GM21423 (cell line): Measurements from ENCODE around the gene CLOCK.

Source experiments
- ATAC-seq: cut with Tn5 transposase; IDR thresholded peaks from one replicate; pipeline ENCODE4 v1.9.1; 2021; ENCODE audit warnings: mild to moderate bottlenecking, moderate library complexity; ENCODE audit not compliant: unreplicated experiment

The CLOCK gene

GRCh38 chr4:55435141-55435841 is 111.4 kb downstream of the CLOCK start:
- ATAC-seq: peak; percentile 78

DNA sequence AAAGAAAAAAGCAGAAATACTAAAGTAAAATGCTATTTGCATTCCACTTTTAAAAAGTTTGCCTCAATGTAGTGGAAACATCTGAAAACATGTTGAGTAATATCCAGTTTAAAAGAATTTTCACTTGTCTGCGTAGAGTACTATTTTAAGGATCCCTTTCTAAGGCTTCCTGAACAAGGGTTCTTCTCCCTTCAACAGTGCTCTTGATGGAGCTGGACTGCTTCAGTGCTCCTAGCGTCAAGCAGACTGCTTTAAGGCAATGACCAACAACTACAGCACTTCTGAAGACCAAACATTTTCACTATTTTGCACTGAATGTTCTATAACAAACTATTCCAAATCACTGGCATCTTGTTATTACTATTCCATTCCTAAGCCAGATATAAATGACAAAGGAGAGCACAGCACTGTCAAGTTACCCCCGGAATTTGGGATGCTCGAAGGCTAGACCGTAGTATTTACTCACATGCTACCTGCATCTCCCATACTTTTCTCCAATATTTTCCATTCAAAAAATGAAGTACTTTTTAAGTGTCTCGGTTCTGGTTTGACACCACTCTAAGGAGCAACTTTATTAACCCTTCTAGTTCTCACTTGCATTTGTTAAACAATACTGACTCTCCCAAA is 114.9 kb downstream of the CLOCK start:
- ATAC-seq: no peak

DNA sequence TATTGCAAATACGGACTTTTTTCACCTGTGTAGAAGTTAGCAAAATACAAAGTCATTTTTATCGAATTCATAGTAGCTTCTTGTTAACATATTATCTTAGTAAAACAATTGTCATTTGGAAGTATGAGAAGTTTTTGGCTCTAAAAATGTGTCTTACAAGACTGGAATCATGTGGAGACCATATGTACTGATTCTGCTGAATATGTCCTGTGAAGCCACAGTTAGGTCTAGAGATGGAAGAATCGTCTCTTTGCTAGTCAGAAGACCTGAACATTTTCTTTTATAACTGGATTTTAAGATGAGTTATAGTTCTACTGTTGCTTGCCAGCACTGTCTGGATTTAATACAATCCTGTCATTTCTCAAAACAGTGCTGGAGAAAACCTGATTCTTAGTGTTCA is 121.9 kb downstream of the CLOCK start:
- no peak for ATAC-seq

DNA sequence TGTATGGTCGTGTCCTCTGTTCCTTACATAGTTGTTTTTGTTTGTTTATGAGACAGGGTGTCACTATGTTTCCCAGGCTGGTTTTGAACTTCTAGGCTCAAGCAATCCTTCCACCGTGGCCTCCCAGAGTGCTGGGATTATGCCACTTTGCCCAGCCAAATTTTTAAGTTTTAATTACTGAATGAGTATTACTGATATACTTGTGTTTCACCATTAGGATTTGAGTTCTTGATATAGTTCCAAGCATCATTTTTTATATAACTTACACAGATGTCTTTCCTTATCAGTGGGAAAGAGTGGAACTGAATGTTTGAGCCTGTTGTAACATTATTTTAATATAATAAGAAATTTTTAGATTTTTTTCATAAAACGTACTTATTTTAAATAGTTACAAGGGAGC is 130.5 kb downstream of the CLOCK start:
- no peak for ATAC-seq

DNA sequence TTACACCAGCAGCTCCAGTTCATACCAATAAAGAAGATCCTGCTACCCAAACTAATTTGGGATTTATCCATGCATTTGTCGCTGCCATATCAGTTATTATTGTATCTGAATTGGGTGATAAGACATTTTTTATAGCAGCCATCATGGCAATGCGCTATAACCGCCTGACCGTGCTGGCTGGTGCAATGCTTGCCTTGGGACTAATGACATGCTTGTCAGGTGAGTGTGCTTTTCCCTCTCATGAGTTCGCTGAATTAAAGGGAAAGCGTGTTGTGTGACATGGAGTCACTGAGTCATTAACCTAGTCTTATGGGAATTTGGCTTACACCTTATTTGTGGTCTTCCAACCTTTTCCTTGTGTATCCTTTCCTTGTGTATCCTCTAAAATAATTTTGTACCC is 135.1 kb downstream of the CLOCK start:
- no peak for ATAC-seq

DNA sequence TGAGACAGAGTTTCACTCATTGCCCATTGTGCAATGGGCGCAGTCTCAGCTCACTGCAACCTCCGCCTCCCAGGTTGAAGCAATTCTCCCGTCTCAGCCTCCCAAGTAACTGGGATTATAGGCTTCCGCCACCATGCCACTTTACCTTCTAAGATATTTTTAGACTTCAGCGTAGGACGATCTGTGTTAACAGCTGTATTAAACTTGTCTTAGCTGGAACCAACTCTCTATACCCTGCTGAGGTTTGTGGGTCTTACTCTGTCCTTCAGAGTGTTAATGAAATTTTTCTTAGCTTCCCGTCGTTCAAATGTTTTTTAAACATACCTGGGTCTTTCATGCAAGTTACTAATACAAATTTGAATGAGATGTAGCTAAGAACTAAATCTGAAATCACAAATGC is 136.3 kb downstream of the CLOCK start:
- ATAC-seq: no peak

- ATAC-seq: peak; percentile 86
Measured at GRCh38 chr4:55409468-55410171, 137.1 kb downstream of the CLOCK start.

DNA sequence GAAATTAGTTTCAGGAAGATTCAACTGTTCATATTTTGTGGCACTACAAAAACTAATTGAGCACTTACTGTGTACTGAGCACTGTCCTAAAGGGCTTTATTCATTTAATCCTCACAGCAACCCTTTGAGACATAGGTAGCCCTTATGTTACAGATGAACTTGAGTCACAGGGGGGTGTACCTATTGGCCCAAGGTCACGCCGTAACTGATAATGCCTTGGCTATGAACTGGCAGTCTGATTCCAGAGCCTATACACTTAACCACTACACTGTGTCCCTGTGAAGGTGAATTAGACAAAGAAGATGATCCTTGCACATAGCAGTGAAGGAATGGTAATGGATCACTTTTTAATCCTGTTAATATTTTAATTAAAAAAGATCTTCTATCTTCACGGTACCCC is 138.9 kb downstream of the CLOCK start:
- ATAC-seq: no peak

DNA sequence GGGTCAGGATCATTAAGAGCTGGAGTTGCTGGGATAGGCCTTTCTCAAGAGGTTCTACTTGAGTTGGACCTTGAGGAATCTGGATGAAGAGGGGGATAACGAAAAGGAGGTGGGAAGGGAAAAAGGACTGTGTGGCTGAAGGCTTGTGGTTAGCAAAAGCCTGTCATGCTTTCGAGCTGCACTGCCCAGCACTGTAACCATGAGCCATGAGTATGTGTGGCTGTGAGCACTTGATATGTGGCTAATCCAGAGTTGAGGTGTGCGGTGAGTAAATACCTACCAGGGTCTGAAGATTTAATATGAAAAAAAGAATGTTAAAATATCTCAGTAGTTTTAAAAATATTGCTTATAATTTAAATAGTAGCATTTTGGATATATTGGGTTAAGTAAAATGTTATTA is 139.6 kb downstream of the CLOCK start:
- no peak for ATAC-seq

- ATAC-seq: no peak
Measured at GRCh38 chr4:55406545-55406944, 140.2 kb downstream of the CLOCK start.

DNA sequence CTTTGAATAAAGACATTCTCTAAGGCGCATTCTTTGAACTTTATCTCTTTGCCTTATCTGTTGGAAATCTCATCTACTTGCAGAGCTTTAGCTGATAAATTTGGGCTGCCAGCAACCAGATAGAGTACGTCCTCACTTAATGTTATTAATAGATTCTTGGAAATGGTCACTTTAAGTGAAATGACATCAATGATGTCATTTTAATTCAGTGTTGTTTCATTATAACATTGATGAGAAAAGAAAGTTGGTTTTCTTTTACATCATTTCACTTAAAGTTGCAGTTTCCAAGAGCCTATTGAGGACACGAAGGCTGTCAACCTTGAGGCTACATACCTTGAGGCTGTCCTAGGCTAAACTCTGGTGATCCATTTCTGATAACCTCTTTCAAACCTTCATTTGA is 141.6 kb downstream of the CLOCK start:
- ATAC-seq: no peak

DNA sequence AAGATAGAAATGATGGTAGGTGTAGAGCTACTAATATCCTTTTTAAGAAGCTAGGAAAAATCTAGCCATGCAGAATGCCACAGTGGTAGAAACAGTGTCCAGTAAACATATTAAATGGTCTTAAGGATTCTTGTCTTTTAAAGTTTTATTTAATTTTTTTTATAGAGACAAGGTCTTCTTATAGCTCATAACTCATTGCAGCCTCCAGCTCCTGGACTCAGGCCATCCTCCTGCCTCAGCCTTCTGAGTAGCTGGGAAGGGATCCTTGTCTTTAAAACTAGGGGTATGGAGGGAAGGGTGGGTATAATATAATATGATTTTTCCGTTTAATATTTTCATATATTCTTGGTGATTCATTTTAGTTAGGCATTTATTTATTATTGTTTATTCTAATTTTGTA is 147.1 kb downstream of the CLOCK start:
- no peak for ATAC-seq

DNA sequence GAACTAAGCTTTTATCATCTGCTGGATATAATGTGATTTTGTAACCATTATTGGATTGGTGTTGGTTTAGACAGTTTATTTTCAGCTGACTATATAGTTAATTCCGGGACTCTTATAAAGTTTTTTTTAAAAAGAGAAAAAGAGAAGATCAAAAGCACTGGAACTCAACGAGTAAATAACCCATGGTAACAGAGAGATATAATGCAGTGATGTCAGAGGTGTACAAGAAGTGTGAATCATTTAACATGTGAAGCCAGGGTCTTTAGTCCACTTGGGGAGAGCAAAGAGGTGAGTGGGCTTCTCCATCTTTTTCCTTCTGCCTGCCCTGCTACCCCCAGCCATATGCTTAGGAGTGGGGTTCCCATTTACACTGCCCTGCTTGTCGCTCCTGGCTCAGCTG is 147.7 kb downstream of the CLOCK start:
- ATAC-seq: no peak

DNA sequence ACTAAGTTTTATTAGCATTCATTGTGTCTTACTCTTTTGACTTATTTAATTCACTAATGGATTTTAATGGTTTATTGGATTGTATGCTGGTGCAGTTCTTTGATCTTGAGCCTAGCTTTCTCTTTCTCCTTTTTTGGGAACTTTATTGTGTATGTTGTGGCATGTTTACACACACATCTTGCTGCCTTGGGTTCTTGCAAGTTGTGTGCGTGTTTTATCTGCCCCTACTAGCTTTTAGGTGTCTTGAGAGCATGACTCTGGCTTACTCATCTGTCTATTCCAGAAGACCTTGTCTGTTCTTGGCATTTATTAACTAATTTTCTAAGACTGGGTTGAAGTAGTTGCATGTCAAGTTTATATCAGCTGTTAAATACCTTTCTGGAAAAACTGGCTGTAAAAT is 148.2 kb downstream of the CLOCK start:
- no peak for ATAC-seq

GRCh38 chr4:55397520-55398321 is 149.0 kb downstream of the CLOCK start:
- ATAC-seq: no peak

DNA sequence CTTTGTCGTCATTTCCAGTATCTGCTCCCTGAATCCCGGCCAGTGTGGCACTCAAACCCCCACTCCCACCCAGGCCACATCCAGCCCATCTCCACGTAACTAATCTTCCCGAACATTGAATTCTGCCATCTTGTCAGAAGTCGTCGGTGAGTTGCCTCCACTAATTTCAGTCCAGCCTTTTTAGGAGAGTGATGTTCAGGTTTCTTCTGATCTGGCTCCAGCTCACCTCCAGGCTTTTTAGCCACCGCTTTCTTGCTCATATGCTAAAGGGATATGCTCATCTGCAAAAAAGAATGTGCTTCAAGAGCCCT is 149.6 kb downstream of the CLOCK start:
- no peak for ATAC-seq

DNA sequence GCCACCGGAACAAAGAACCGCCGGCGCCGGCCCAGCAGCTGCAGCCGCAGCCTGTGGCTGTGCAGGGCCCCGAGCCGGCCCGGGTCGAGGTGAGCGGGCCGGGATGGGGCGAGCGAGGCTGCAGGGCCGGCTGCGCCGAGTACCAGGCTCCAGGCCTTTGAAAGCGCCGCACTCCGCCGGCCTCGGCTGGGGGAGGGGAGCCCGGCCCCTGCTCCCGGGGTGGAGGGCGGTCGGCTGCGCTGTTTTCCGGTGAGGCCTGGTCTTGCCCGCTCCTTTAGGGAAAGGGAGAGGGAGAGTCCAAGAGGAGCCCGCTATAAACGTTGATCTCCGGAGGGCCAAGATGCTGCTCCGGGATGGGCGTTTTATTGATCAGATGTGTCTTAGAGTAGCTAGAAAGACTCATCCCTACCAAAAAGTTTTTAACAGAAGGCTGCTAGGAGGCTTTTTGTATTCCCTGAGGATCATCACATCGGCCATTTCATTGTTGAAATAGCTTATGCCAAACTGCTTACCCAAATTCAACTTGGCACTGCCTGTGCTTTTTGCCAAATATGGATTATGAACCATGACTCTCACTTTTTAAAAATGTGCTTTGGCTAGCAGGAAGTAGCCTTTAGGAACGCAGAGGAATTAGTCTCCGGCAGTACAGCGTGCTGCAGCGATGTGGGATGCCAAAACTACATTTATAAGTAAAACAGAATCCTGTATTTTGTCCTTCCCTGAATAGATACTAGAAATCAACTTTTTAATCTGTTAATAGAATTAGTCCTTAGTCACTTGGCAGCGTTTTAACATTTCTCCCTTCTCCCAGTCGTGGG is 150.2 kb downstream of the CLOCK start:
- ATAC-seq: peak; percentile 24

DNA sequence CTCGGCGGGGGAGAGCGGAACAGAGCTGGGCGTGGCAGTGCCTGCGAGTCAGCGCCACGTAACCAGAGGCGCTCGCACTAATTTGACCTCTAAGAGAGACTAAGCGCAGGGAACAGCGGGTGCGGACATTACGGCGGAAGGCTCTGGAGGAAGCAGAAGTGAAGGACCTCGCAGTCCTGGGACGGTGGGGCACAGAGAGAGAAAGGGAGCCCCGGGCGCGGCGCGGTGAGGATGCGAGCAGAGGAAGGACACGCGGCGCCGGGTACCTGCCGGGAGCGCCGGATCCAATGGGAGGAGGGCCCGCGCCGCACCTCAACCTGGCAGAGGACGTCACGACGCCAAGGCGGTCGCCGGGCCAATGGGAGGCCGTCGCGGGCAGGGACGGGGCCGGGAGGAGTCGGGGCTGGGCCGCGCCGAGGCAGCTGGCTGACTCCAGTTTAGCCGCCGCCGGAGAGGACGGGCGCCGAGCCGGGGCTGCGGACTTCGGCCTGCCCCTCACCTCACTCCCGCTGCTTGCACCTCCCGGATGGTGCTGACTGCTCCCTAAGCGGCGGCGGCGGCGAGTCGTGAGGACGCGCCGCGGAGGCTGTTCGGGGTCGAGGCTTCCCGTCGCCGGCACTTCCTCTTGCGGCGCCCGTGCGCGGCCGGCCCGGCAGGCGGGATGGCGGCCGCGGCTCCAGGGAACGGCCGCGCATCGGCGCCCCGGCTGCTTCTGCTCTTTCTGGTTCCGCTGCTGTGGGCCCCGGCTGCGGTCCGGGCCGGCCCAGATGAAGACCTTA is 151.0 kb downstream of the CLOCK start, which contains the start of gene TMEM165:
TSS of gene TMEM165 (plus strand) at position 429 of the 779 bp plus-strand sequence. CDS start at position 662, 233 bp downstream.
- ATAC-seq: peak; percentile 93

- ATAC-seq: peak; percentile 0
Measured at GRCh38 chr4:55395218-55395528, 151.5 kb downstream of the CLOCK start.
